ENCODE results near the gene PRAME. TPM values are rescaled to one million over a fixed set of nuclear protein-coding genes. Genes with fewer than 3 reads are reported as not detected.

Gene PRAME
- total and polyA plus RNA-seq, 2 donors (not counting 3 experiments of a cell fraction or from before 2014, with no cell fraction given) = 0.07 TPM; not detected in 1

DNA sequence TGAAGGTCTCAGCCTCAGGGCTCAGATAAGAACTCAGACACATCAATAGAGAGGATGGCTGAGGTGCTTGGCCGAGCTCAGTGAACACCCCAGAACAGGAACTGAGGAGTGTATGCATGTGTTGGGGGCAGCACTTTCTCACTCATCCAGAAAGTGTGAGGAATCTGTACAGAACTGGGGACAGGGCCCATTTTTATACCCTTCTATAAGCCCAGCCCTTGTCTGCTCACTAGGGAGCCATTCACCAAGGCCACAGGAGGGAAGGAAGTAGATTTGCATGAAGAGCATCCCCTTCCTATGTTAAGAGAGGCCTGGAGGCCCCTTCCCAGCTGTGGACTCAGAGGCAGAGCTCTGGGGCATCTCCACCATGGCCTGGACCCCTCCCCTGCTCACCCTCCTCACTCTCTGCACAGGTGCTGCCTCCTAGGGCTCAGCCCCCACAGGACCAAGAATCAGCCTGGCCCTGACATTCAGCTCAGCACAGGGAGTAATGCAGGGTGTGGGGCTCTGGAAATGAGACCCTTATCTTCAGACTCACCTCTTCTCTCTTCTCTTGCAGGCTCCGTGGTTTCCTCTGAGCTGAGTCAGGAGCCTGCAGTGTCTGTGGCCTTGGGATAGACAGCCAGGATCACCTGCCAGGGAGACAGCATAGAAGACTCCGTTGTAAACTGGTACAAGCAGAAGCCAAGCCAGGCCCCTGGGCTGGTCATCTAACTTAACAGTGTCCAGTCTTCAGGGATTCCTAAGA, 45.4 kb upstream of the PRAME start:
- Histone ChIP-seq H3K79me2 (ENCODE audit: control insufficient read depth, insufficient read depth, low read length) (no peaks in the 10 kb centered on the region), H3K4me2 (ENCODE audit: insufficient read depth, low read length) (no peak overlapping the region), H4K20me1 (replicated peaks; ENCODE audit: control insufficient read depth, extremely low read depth, insufficient read depth, low read length) (no peaks in the 10 kb centered on the region), H3K4me1 (ENCODE audit: control insufficient read depth, extremely low read depth, insufficient read depth, low read length) (no peaks in the 10 kb centered on the region), H3K27ac (ENCODE audit: insufficient read depth, low read depth, low read length) (no peak overlapping the region), H3K27me3 (ENCODE audit: control insufficient read depth in 2 of 2, insufficient read depth in 2 of 2, low read length in 2 of 2) (peaks cover 0 to 2% of the 10 kb centered on the region in 2 experiments), H3K36me3 (ENCODE audit: control insufficient read depth in 2 of 2, extremely low read depth in 1 of 2, insufficient read depth in 2 of 2, low read length in 2 of 2) (no peaks in the 10 kb centered on the region), H3K4me3 (replicated peaks in 1 of 3; ENCODE audit: insufficient read depth in 1 of 3, low read depth in 1 of 3, low read length in 3 of 3) (no peak overlapping the region), H2AFZ (ENCODE audit: low read depth, low read length) (no peak overlapping the region), H3K9ac (replicated peaks; ENCODE audit: extremely low read depth, insufficient read depth, low read length) (no peak overlapping the region), H3K9me1 (replicated peaks; ENCODE audit: control insufficient read depth, extremely low read depth, insufficient read depth, low read length) (no peaks in the 10 kb centered on the region), H3K9me3 (replicated peaks; ENCODE audit: control insufficient read depth, insufficient read depth, low read length) (no peaks in the 10 kb centered on the region)
- intact Hi-C loops (cut with micrococcal nuclease) (no loop called here), dilution Hi-C loops (cut with MboI; ENCODE audit: extremely low pct_ligation_motif_present, low sequenced_read_pairs) (no loop called here)
- FAIRE-seq (no peak), DNase-seq (ENCODE audit: low read depth, low spot score) (no peak)
- ChIA-PET CTCF (interaction anchor here (1.0 to 2.0 kb wide), 3 partner anchors 12 to 28 kb away, joined by 3 to 6 read pairs (median 4); no protein-coding TSS in a partner anchor), POLR2A (no interaction called here)
- BruUV-seq (replicated peaks) = no TSS peak
- no peak for TF ChIP-seq MAX (IDR thresholded peaks at IDR 0.05; ENCODE audit: insufficient read depth, insufficient read length)
- TF ChIP-seq POLR2AphosphoS5 (IDR thresholded peaks at IDR 0.05; ENCODE audit: insufficient read depth, low read depth, low read length) = no peak
- TF ChIP-seq FOS (IDR thresholded peaks at IDR 0.05; ENCODE audit: borderline replicate concordance, insufficient read depth, low read length) = no peak
- TF ChIP-seq CTCF (IDR thresholded peaks at IDR 0.05; ENCODE audit: extremely low read depth in 1 of 2, insufficient read depth in 1 of 2, low read depth in 1 of 2, low read length in 2 of 2) = no peak
- TF ChIP-seq GATA2 (IDR thresholded peaks at IDR 0.05; ENCODE audit: insufficient read depth, insufficient read length, low read depth, low read length) = no peak
- TF ChIP-seq MYC (IDR thresholded peaks at IDR 0.05; ENCODE audit: low read depth, low read length) = no peak
- no peak for TF ChIP-seq EZH2 (IDR thresholded peaks at IDR 0.05; ENCODE audit: borderline replicate concordance, low read depth, low read length, severe bottlenecking)
- TF ChIP-seq JUN (IDR thresholded peaks at IDR 0.05; ENCODE audit: borderline replicate concordance, insufficient read depth, insufficient read length, low read depth) = no peak
- TF ChIP-seq POLR2A (IDR thresholded peaks at IDR 0.05; ENCODE audit: low read depth, low read length) = no peak

All from endothelial cell of umbilical vein (primary cell).